Gastrocnemius medialis (tissue), 4 donors: ENCODE data around the gene CAND1.

Experiments
- POLR2A ChIP-seq, 2 donors: fragments of 450-650 bp; IDR thresholded peaks; one replicate each; pipeline ENCODE4 v1.6.1; 2017; ENCODE audit warnings: antibody characterized with exemption in 2 of 2, mild to moderate bottlenecking in 2 of 2, moderate library complexity in 2 of 2
- TF ChIP-seq, protein P1 (sequence below), 5 experiments: fragments of 450-650 bp in 3 of 5; fragments of 200-600 bp in 2 of 5; sonication (generic) in 2 of 5; IDR thresholded peaks in 4 of 5; conservative IDR thresholded peaks in 1 of 5; 1 replicate in 4 of 5; 2 replicates in 1 of 5; pipeline ENCODE4 v1.5.1; 2016 to 2019; ENCODE audit warnings: antibody characterized with exemption in 5 of 5, mild to moderate bottlenecking in 3 of 5, moderate library complexity in 3 of 5

DNA sequence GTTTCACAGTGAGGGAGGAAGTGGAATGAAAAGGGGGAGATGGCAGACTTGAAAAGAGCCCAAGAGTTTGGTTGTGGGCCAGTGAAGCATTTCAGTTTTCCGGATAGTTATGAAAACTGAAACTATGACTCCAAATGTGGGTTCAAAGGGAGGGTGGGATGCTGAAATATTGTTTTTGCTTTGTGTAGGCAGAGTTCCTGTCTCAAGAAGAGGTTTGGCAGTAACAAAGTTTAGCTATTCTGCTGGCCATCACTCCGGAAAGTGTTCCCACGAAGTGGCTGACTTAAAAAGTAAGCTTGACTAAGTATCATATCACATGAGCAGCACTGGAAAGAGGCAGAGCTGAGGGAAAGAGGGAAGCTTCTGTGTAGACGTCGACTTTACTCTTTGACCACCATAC, 85.2 kb downstream of the CAND1 start:
- TF ChIP-seq, protein P1, sequence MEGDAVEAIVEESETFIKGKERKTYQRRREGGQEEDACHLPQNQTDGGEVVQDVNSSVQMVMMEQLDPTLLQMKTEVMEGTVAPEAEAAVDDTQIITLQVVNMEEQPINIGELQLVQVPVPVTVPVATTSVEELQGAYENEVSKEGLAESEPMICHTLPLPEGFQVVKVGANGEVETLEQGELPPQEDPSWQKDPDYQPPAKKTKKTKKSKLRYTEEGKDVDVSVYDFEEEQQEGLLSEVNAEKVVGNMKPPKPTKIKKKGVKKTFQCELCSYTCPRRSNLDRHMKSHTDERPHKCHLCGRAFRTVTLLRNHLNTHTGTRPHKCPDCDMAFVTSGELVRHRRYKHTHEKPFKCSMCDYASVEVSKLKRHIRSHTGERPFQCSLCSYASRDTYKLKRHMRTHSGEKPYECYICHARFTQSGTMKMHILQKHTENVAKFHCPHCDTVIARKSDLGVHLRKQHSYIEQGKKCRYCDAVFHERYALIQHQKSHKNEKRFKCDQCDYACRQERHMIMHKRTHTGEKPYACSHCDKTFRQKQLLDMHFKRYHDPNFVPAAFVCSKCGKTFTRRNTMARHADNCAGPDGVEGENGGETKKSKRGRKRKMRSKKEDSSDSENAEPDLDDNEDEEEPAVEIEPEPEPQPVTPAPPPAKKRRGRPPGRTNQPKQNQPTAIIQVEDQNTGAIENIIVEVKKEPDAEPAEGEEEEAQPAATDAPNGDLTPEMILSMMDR (IDR thresholded peaks at IDR 0.05 in 4 of 5, conservative IDR thresholded peaks at IDR 0.05 in 1 of 5): no peak
- no peak for TF ChIP-seq POLR2A (IDR thresholded peaks at IDR 0.05)
